Measurements from ENCODE around the gene ATP9B.

The ATP9B gene

DNA sequence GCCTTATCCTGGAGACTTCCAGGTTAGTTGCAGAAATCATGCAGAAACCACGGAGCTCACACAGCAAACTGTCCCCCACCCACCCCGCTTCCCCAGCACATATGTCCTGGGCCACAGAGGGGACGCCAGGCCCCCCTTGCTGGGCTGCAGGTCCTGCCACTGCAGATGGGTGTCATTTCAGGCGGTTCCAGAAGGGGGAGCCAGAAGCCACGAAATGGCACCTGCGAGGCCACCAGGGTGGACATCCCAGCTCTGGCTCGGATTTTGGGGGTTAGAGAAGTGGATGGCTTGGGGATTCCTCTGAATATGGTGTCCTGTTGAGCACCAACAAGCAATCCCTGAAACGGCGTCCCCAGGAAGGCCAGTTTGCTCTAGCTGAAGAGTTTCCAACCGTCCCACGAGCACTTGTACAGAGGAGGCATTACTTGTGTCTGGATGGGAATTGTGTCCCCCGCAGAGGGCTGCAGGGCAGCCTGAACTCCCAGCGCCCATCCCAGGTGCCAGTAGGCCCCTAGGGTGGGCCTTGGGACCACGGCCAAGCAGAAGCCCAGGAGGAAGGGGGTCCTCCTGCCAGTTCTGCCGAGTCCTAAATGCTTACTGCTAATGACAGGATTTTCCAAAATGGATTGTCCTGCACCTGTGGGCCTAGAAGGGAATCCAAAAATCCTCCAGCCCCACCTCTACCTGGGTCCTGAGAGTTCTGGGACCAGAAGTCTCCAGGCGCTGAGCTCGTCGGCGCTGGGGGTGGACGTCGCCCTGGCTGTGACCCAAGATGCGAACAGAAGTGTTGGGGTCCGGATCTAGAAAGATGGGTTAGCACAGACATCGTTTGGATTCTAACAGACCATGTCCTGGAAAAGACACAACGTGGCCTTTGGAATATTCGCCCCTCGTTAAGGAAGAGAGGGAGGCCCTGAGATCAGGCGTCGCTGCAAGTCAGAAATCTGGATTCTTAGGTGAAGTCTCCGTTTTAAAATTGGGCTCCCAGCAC lies 311.9 kb downstream of the ATP9B start:
- Histone ChIP-seq H3K9me3 (replicated peaks; ENCODE audit: insufficient read depth, low read length) (no peaks in the 10 kb centered on the region), H3K9me2 (replicated peaks; ENCODE audit: insufficient read depth, low read length) (no peaks in the 10 kb centered on the region), H4K20me1 (ENCODE audit: insufficient read depth, low read length) (no peaks in the 10 kb centered on the region), H3K4me2 (ENCODE audit: low read depth, low read length) (no peak overlapping the region), H3K4me3 (ENCODE audit: low read length) (no peak overlapping the region), H3F3A (ENCODE audit: insufficient read depth, low read length) (no peaks in the 10 kb centered on the region), H3K27me3 (replicated peaks; ENCODE audit: insufficient read depth, low read length) (no peaks in the 10 kb centered on the region), H2AFZ (ENCODE audit: low read length) (no peak overlapping the region), H3K9ac (ENCODE audit: low read length) (no peak overlapping the region), H3K36me3 (replicated peaks; ENCODE audit: insufficient read depth, low read length) (no peaks in the 10 kb centered on the region), H3K79me2 (ENCODE audit: low read length) (no peaks in the 10 kb centered on the region), H3K27ac (ENCODE audit: low read length) (no peak overlapping the region), H3K4me1 (ENCODE audit: low read length) (no peaks in the 10 kb centered on the region)
- DNase-seq: no peak
- TF ChIP-seq EZH2phosphoT487 (IDR thresholded peaks at IDR 0.05; ENCODE audit: low read length) (no peak), EZH2 (optimal IDR thresholded peaks at IDR 0.05; ENCODE audit: low read depth, low read length) (no peak)
- TF ChIP-seq, protein P1, sequence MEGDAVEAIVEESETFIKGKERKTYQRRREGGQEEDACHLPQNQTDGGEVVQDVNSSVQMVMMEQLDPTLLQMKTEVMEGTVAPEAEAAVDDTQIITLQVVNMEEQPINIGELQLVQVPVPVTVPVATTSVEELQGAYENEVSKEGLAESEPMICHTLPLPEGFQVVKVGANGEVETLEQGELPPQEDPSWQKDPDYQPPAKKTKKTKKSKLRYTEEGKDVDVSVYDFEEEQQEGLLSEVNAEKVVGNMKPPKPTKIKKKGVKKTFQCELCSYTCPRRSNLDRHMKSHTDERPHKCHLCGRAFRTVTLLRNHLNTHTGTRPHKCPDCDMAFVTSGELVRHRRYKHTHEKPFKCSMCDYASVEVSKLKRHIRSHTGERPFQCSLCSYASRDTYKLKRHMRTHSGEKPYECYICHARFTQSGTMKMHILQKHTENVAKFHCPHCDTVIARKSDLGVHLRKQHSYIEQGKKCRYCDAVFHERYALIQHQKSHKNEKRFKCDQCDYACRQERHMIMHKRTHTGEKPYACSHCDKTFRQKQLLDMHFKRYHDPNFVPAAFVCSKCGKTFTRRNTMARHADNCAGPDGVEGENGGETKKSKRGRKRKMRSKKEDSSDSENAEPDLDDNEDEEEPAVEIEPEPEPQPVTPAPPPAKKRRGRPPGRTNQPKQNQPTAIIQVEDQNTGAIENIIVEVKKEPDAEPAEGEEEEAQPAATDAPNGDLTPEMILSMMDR (IDR thresholded peaks at IDR 0.05; ENCODE audit: low read length): peak; percentile 70

DNA sequence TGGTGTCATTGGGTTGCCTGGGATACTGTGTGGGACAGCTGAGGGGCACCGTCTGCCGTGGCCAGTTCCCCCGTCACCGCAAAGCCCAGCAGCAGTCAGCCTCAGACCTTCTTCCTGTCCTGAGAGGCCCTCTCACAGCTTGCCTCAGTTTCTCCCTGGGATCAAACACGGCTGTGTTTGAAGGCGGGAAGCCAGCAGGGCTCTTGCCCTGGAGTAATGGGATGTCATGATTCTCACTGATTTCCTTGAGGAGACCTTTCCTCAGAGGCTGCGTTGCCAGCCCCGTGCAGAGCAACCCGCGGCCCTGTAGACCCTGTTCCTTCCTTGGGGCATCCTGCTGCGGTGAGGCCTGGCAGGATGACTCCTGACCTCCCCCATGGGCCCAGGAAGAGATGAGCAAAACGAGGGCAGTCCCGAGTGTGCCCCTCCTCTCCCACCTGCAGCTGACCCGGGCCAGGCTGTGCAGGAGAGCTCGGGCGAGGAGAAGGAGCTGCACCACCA lies 312.7 kb downstream of the ATP9B start:
- Histone ChIP-seq H3K4me2 (ENCODE audit: low read depth, low read length) (no peak overlapping the region), H3K9me2 (replicated peaks; ENCODE audit: insufficient read depth, low read length) (no peaks in the 10 kb centered on the region), H4K20me1 (ENCODE audit: insufficient read depth, low read length) (no peaks in the 10 kb centered on the region), H3K4me3 (ENCODE audit: low read length) (no peak overlapping the region), H3K79me2 (ENCODE audit: low read length) (no peaks in the 10 kb centered on the region), H3K9ac (ENCODE audit: low read length) (no peak overlapping the region), H3K36me3 (replicated peaks; ENCODE audit: insufficient read depth, low read length) (no peaks in the 10 kb centered on the region), H3K27me3 (replicated peaks; ENCODE audit: insufficient read depth, low read length) (no peaks in the 10 kb centered on the region), H3K27ac (ENCODE audit: low read length) (no peak overlapping the region), H3F3A (ENCODE audit: insufficient read depth, low read length) (no peaks in the 10 kb centered on the region), H2AFZ (ENCODE audit: low read length) (no peak overlapping the region), H3K9me3 (replicated peaks; ENCODE audit: insufficient read depth, low read length) (no peaks in the 10 kb centered on the region), H3K4me1 (ENCODE audit: low read length) (no peaks in the 10 kb centered on the region)
- TF ChIP-seq EZH2phosphoT487 (IDR thresholded peaks at IDR 0.05; ENCODE audit: low read length) (no peak), EZH2 (optimal IDR thresholded peaks at IDR 0.05; ENCODE audit: low read depth, low read length) (no peak)
- TF ChIP-seq, protein P1 (IDR thresholded peaks at IDR 0.05; ENCODE audit: low read length): no peak
- DNase-seq: no peak

DNA sequence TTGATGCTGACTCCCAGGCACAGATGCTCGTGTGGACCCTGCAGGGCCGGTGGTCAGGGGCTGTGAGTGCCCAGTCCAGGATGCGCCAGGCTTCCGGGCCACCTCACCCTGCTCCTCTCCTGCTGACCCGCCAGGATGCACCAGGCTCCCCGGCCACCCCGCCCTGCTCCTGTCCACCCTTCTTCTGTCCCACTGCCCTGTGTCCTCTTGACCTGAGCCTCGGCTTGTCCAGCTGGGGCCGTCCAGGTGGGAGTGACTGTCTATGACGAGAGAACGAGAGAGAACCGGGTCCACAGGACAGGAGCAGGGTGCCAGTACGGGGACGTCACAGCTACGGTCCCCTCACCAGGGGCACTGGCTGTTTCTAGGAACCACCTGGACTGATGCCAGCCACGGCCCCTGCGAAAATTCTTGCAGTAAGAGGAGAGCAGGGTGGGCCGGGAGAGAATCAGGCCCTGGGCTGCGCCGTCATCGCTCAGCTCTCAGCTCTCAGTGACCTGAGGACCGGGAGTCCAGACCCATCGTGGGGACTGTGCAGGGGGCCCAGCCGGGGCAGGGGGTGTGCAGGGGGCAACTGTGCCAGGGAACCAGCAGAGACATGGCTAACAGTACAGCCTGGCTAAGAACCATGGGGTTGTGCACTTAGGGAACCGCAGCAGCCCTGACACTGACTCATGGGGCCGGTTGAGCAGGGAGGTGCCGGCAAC lies 313.6 kb downstream of the ATP9B start:
- H3K9me2 ChIP-seq (replicated peaks; ENCODE audit: insufficient read depth, low read length): no peaks in the 10 kb centered on the region
- H3F3A ChIP-seq (ENCODE audit: insufficient read depth, low read length): no peaks in the 10 kb centered on the region
- no peaks in the 10 kb centered on the region for H3K9me3 ChIP-seq (replicated peaks; ENCODE audit: insufficient read depth, low read length)
- DNase-seq: no peak
- no peaks in the 10 kb centered on the region for H4K20me1 ChIP-seq (ENCODE audit: insufficient read depth, low read length)
- H3K4me3 ChIP-seq (ENCODE audit: low read length): no peak overlapping the region
- H3K27ac ChIP-seq (ENCODE audit: low read length): no peak overlapping the region
- no peak overlapping the region for H3K4me2 ChIP-seq (ENCODE audit: low read depth, low read length)
- H3K36me3 ChIP-seq (replicated peaks; ENCODE audit: insufficient read depth, low read length): no peaks in the 10 kb centered on the region
- no peaks in the 10 kb centered on the region for H3K79me2 ChIP-seq (ENCODE audit: low read length)
- no peaks in the 10 kb centered on the region for H3K27me3 ChIP-seq (replicated peaks; ENCODE audit: insufficient read depth, low read length)
- no peak overlapping the region for H3K9ac ChIP-seq (ENCODE audit: low read length)
- no peak overlapping the region for H2AFZ ChIP-seq (ENCODE audit: low read length)
- TF ChIP-seq EZH2 (optimal IDR thresholded peaks at IDR 0.05; ENCODE audit: low read depth, low read length): no peak
- TF ChIP-seq, protein P1 (IDR thresholded peaks at IDR 0.05; ENCODE audit: low read length): no peak
- TF ChIP-seq EZH2phosphoT487 (IDR thresholded peaks at IDR 0.05; ENCODE audit: low read length): no peak
- H3K4me1 ChIP-seq (ENCODE audit: low read length): no peaks in the 10 kb centered on the region

Measured in MM.1S (cell line).